ENCODE measurements around the gene NT5C.

Gene NT5C

GRCh38 chr17:75094871-75095399, 36.6 kb downstream of the NT5C start:
- no peak for TF ChIP-seq CTCF (IDR thresholded peaks at IDR 0.05)

- no peak for TF ChIP-seq CTCF (IDR thresholded peaks at IDR 0.05)
Observed at GRCh38 chr17:75093548-75094158, 37.9 kb downstream of the NT5C start.

- no peak for TF ChIP-seq CTCF (IDR thresholded peaks at IDR 0.05)
Observed at GRCh38 chr17:75091855-75092327, 39.7 kb downstream of the NT5C start.

GRCh38 chr17:75090871-75091854, 40.4 kb downstream of the NT5C start:
- TF ChIP-seq CTCF (IDR thresholded peaks at IDR 0.05): no peak

GRCh38 chr17:75088465-75089417, 42.8 kb downstream of the NT5C start:
- no peak for TF ChIP-seq CTCF (IDR thresholded peaks at IDR 0.05)

GRCh38 chr17:75087558-75088453, 43.7 kb downstream of the NT5C start, which contains the start of gene SLC16A5:
TSS of gene SLC16A5 (plus strand) at chr17:75087954. CDS start at chr17:75093637, 5,683 bp downstream.
- TF ChIP-seq CTCF (IDR thresholded peaks at IDR 0.05): no peak
